OCI-LY7 (cell line): ENCODE results near the gene KIRREL1. TPM values are rescaled to one million over a fixed set of nuclear protein-coding genes. Genes with fewer than 3 reads are reported as not detected.
"Not testable (repeated sequence)": the region's sequence is repeated elsewhere in the genome, so short reads cannot be mapped to it uniquely, and the experiment has no call there.

Experiments used
- BruUV-seq: library from RNA; stranded (reverse); fragments of 400-500 nt; replicated peaks from 2 replicates; lab custom pipeline; 2021; lab: Mats Ljungman, UMichigan
- CTCF ChIA-PET: fragments of 300-600 bp; sonication (Branson Sonifier 250); formaldehyde crosslinking; loops from one replicate; lab custom pipeline; 2022; ENCODE audit warnings: antibody characterized with exemption; ENCODE audit not compliant: unreplicated experiment; lab: Charles Lee
- POLR2A ChIA-PET: fragments of 300-600 bp; sonication (Branson Sonifier 250); formaldehyde crosslinking; loops from one replicate; lab custom pipeline; 2022; ENCODE audit warnings: antibody characterized with exemption; lab: Charles Lee
- DNase-seq: peaks from one replicate; pipeline ENCODE4 v3.0.0-alpha.2; 2015; ENCODE audit warnings: low spot score
- H2AFZ ChIP-seq: fragments of 200-600 bp; sonication (generic), shearing (Covaris generic); 2 replicates; pipeline ENCODE4 v1.6.1; 2014; ENCODE audit warnings: mild to moderate bottlenecking, antibody characterized with exemption, low read length, moderate library complexity
- H3K27ac ChIP-seq: fragments of 200-600 bp; sonication (generic); 2 replicates; pipeline ENCODE4 v1.5.1; 2014; ENCODE audit warnings: mixed run types, low read depth, mild to moderate bottlenecking, moderate library complexity, low read length, inconsistent platforms; ENCODE audit not compliant: poor library complexity, severe bottlenecking
- H3K36me3 ChIP-seq: fragments of 200-600 bp; sonication (generic); 2 replicates; pipeline ENCODE4 v1.6.1; 2014; ENCODE audit warnings: mild to moderate bottlenecking, antibody characterized with exemption, low read length, moderate library complexity, mixed read lengths; ENCODE audit not compliant: insufficient read depth
- H3K4me1 ChIP-seq: fragments of 200-600 bp; sonication (generic); 2 replicates; pipeline ENCODE4 v1.5.1; 2014; ENCODE audit warnings: mild to moderate bottlenecking, low read length; ENCODE audit not compliant: insufficient read depth, poor library complexity, severe bottlenecking
- H3K4me2 ChIP-seq: fragments of 200-600 bp; sonication (generic); 2 replicates; pipeline ENCODE4 v1.6.1; 2014; ENCODE audit warnings: mild to moderate bottlenecking, low read length
- H3K4me3 ChIP-seq: fragments of 200-600 bp; sonication (generic); 2 replicates; pipeline ENCODE4 v1.5.1; 2014; ENCODE audit warnings: mild to moderate bottlenecking, low read depth, low read length; ENCODE audit not compliant: poor library complexity, severe bottlenecking
- H3K79me2 ChIP-seq: fragments of 200-600 bp; sonication (generic); 2 replicates; pipeline ENCODE4 v1.6.1; 2016; ENCODE audit warnings: low read depth, mild to moderate bottlenecking, low read length, moderate library complexity, mixed read lengths; ENCODE audit not compliant: insufficient read depth
- H3K9me2 ChIP-seq: fragments of 200-600 bp; sonication (generic); 2 replicates; pipeline ENCODE4 v1.6.1; 2016; ENCODE audit warnings: mild to moderate bottlenecking, low read length, mixed read lengths; ENCODE audit not compliant: insufficient read depth
- H3K9me3 ChIP-seq: fragments of 200-600 bp; sonication (generic); 2 replicates; pipeline ENCODE4 v1.6.1; 2014; ENCODE audit warnings: mild to moderate bottlenecking, mixed run types, low read length, mixed read lengths
- H4K20me1 ChIP-seq: fragments of 200-600 bp; sonication (generic); 2 replicates; pipeline ENCODE4 v1.6.1; 2014; ENCODE audit warnings: mild to moderate bottlenecking, antibody characterized with exemption, low read length, moderate library complexity, mixed read lengths; ENCODE audit not compliant: insufficient read depth
- EZH2phosphoT487 ChIP-seq: fragments of 200-600 bp; sonication (generic); IDR thresholded peaks from 2 replicates; pipeline ENCODE4 v1.6.1; 2018; ENCODE audit warnings: low read depth, borderline replicate concordance, mild to moderate bottlenecking, mixed run types, antibody characterized with exemption, low read length, moderate library complexity, mixed read lengths
- intact Hi-C: fragments of 100-400 bp; cut with micrococcal nuclease; formaldehyde crosslinking; loops from one replicate; pipeline ENCODE4 v1.10.0; 2022; ENCODE audit not compliant: unreplicated experiment
- total RNA-seq, 2 experiments: library from RNA; depleted of rRNA in 1 of 2; stranded (reverse); fragments of >200 nt in 1 of 2; shearing (Covaris generic) in 1 of 2; gene quantifications; 2 replicates each; pipeline ENCODE4 v1.2.3, GENCODE V29; 2014 to 2022
- TF ChIP-seq, protein P1 (sequence below): fragments of 200-600 bp; sonication (generic); conservative IDR thresholded peaks from 2 replicates; pipeline ENCODE4 v1.5.1; 2014; ENCODE audit warnings: mild to moderate bottlenecking, antibody characterized with exemption, low read length, moderate library complexity, mixed read lengths

The KIRREL1 gene
- total RNA-seq, 2 experiments from 2014 or later = not detected

DNA sequence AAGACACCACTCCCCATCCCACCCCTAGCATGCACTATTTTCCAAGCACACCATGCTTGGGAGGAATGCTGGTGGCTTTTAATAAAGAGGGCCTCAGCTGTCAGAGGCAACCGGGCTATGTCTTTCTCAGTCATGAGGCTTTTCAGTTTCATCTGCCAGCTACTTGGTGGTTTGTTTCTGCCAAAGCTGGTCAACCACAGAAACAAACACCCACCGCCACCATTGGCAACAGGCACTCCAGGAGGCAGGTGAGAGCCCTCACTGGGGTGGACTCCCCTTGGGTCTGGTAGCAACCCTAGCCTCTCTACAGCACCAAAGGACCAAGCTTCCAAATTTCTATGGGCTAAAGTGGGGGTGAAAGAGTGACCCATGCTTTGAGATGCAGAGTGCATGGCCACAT lies 133.0 kb downstream of the KIRREL1 start:
- POLR2A ChIA-PET = no interaction called here
- Histone ChIP-seq H3K36me3 (no peaks in the 10 kb centered on the region), H3K4me1 (no peaks in the 10 kb centered on the region), H3K9me3 (no peaks in the 10 kb centered on the region), H3K27ac (no peak overlapping the region), H3K9me2 (no peaks in the 10 kb centered on the region), H4K20me1 (no peaks in the 10 kb centered on the region), H3K4me3 (no peak overlapping the region), H2AFZ (no peak overlapping the region), H3K4me2 (no peak overlapping the region), H3K79me2 (no peaks in the 10 kb centered on the region)
- BruUV-seq = no TSS peak
- TF ChIP-seq, protein P1, sequence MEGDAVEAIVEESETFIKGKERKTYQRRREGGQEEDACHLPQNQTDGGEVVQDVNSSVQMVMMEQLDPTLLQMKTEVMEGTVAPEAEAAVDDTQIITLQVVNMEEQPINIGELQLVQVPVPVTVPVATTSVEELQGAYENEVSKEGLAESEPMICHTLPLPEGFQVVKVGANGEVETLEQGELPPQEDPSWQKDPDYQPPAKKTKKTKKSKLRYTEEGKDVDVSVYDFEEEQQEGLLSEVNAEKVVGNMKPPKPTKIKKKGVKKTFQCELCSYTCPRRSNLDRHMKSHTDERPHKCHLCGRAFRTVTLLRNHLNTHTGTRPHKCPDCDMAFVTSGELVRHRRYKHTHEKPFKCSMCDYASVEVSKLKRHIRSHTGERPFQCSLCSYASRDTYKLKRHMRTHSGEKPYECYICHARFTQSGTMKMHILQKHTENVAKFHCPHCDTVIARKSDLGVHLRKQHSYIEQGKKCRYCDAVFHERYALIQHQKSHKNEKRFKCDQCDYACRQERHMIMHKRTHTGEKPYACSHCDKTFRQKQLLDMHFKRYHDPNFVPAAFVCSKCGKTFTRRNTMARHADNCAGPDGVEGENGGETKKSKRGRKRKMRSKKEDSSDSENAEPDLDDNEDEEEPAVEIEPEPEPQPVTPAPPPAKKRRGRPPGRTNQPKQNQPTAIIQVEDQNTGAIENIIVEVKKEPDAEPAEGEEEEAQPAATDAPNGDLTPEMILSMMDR = no peak
- TF ChIP-seq EZH2phosphoT487 = no peak
- intact Hi-C loops = loop anchor here (10.0 kb wide), 1 partner anchor 752 kb away; no protein-coding TSS in a partner anchor
- CTCF ChIA-PET = interaction anchor here (0.5 kb wide), 1 partner anchor 46 kb away, joined by 4 read pairs; no protein-coding TSS in a partner anchor
- DNase-seq = no peak

DNA sequence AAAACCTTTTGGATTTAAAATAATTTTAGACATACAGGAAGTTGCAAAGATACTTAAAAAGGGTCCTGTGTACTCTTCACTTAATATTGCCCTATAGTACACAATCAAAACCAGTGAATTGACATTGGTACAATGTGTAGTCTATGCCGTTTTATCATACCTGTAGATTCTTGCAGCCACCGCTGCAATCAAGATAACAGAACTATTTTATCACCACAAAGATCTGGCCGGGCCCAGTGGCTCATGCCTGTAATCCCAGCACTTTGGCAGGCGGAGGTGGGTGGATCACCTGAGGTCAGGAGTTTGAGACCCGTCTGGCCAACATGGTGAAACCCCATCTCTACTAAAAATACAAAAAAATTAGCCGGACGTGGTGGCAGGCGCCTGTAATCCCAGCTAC lies 135.1 kb downstream of the KIRREL1 start:
- H3K4me1 ChIP-seq, H3K4me3 ChIP-seq, BruUV-seq, H3K79me2 ChIP-seq, H3K36me3 ChIP-seq, H3K9me3 ChIP-seq, H2AFZ ChIP-seq, H3K9me2 ChIP-seq, DNase-seq, H4K20me1 ChIP-seq, H3K27ac ChIP-seq, POLR2A ChIA-PET, H3K4me2 ChIP-seq, CTCF ChIA-PET: not testable (repeated sequence)
- intact Hi-C loops = loop anchor here (10.0 kb wide), 1 partner anchor 754 kb away; no protein-coding TSS in a partner anchor

DNA sequence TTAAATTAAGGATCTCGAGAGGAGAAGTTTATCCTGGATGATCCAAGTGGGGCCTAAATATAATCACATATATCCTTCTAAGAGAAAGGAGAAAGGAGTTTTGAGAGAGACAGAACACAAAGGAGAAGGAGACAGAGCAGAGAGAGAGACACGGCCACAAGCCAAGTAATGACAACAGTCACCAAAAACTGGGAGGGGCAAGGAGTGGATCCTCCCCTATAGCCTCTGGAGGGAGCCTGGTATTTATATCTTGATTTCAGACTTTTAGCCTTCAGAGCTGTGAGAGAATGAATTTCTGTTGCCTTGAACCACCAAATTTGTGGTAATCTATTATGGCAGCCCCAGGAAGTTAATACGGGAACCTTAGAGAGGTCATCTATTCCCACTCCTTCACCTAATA lies 137.8 kb downstream of the KIRREL1 start:
- Histone ChIP-seq H3K9me3 (no peaks in the 10 kb centered on the region), H3K4me1 (no peaks in the 10 kb centered on the region), H3K4me2 (no peak overlapping the region), H3K4me3 (no peak overlapping the region), H3K27ac (no peak overlapping the region), H3K36me3 (no peaks in the 10 kb centered on the region), H3K79me2 (no peaks in the 10 kb centered on the region), H2AFZ (no peak overlapping the region), H3K9me2 (no peaks in the 10 kb centered on the region), H4K20me1 (no peaks in the 10 kb centered on the region)
- POLR2A ChIA-PET = no interaction called here
- intact Hi-C loops = no loop called here
- no peak for TF ChIP-seq EZH2phosphoT487
- TF ChIP-seq, protein P1 = no peak
- CTCF ChIA-PET = no interaction called here
- no peak for DNase-seq
- no TSS peak for BruUV-seq
